Activated T-helper 1 cell treated with anti-CD3 and anti-CD28 coated beads, Interleukin-12 subunit alpha, Interleukin-12 subunit beta, Interleukin-2, Interleukin-4 antibody, amounts not matched to agents 30 ng/mL and 10 ng/mL and 1 ng/mL, durations not matched to agents 14 hours and 24 hours and 36 hours (primary cell): ENCODE data around the gene SMIM36. TPM values are rescaled to one million over a fixed set of nuclear protein-coding genes. Genes with fewer than 3 reads are reported as not detected.
"Not testable (repeated sequence)": the region's sequence is repeated elsewhere in the genome, so short reads cannot be mapped to it uniquely, and the experiment has no call there.

ENCODE experiments used
- DNase-seq: peaks from one replicate; pipeline ENCODE4 v3.0.0; 2021; ENCODE audit warnings: low spot score
- H3K27ac Mint-ChIP-seq: one replicate; pipeline ENCODE4 v1.8.0; 2021; ENCODE audit warnings: mild to moderate bottlenecking, mixed read lengths
- H3K27me3 Mint-ChIP-seq: one replicate; pipeline ENCODE4 v1.8.0; 2022; ENCODE audit warnings: mild to moderate bottlenecking, moderate library complexity, mixed read lengths; ENCODE audit not compliant: insufficient read depth
- H3K36me3 Mint-ChIP-seq: one replicate; pipeline ENCODE4 v1.8.0; 2021; ENCODE audit warnings: low read depth, mixed read lengths
- H3K4me1 Mint-ChIP-seq: one replicate; pipeline ENCODE4 v1.8.0; 2021; ENCODE audit warnings: low read depth, mixed read lengths
- H3K4me3 Mint-ChIP-seq: one replicate; pipeline ENCODE4 v1.8.0; 2021; ENCODE audit warnings: mild to moderate bottlenecking, moderate library complexity, mixed read lengths
- H3K9me3 Mint-ChIP-seq: one replicate; pipeline ENCODE4 v1.8.0; 2021; ENCODE audit warnings: mixed read lengths
- intact Hi-C: fragments of 100-400 bp; cut with micrococcal nuclease; formaldehyde crosslinking; loops from one replicate; pipeline ENCODE4 v1.15.1; 2024
- total RNA-seq: library from RNA; stranded (reverse); gene quantifications from 2 replicates; pipeline ENCODE4 v1.2.3, GENCODE V29; 2022

The SMIM36 gene
- total RNA-seq, 1 donor from 2014 or later = not detected

DNA sequence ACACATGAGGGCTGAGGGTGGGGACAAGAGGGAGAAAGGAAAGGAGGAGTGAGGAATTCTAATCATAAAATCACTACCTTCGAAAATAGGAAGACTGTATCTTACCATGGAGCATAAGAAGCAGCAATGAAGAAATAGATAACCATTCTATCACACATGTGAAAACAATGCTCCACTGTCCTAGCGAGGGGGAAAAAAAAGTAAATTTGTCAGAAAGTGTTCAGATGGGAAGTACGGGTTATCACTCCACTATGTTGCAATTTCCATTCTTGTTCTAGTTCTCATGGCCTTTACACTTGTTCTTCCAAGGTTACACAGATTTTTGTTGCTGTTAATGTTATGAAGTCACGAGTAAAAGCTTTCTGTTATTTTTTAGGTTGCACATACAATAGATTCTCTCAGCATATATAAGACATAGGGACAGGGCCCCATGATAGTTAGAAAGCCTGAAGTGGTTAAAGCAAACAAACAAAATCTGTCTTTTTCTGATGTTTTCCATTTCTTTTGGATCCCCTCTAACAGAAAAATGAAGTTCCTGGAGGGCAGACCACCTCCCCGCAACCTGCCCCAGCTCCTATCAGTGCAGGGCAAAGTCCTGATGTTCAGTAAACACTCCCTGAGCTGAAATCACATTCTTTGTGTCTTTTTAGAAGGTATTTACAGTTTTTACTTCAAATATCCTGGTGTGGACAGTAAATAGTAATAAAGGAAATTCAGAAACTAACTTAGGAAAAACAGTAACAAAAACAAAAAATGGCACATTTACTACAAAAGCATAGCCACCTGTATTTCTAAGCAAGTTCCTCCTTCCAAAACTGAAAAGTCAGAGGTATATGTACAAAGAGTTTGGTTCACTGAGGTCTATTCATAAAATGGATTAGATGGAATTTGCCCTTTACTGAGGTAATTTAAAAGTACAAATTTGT lies 103.3 kb downstream of the SMIM36 start:
- H3K27ac Mint-ChIP-seq = no peak overlapping the region
- DNase-seq = no peak
- peaks cover 45% of the 10 kb centered on the region for H3K36me3 Mint-ChIP-seq
- intact Hi-C loops = no loop called here
- no peaks in the 10 kb centered on the region for H3K9me3 Mint-ChIP-seq
- no peaks in the 10 kb centered on the region for H3K27me3 Mint-ChIP-seq
- H3K4me1 Mint-ChIP-seq = peaks cover 8% of the 10 kb centered on the region
- H3K4me3 Mint-ChIP-seq = no peak overlapping the region

DNA sequence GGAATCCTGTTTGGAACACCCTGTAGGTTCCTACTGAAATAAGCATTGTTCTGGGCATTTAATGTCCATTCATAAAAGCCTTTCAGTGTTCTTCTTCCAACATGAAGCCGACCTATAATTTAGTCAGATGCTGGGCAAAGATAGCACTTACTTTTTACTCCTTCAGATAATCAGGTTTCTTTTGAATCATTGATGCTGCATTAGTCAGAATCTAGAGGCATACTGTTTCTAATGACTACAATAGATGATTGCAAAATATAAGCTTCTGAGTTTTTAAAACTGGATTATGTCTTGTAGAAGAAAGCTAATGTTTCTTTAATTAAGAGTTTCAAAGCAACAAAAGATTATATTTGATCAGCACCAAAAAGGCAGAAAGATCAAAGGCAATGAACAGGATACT lies 105.7 kb downstream of the SMIM36 start:
- Mint-ChIP-seq H3K36me3 (peaks cover 37% of the 10 kb centered on the region), H3K27me3 (no peaks in the 10 kb centered on the region), H3K4me1 (peaks cover 8% of the 10 kb centered on the region), H3K4me3 (no peak overlapping the region), H3K27ac (no peak overlapping the region), H3K9me3 (no peaks in the 10 kb centered on the region)
- DNase-seq = no peak
- intact Hi-C loops = no loop called here

DNA sequence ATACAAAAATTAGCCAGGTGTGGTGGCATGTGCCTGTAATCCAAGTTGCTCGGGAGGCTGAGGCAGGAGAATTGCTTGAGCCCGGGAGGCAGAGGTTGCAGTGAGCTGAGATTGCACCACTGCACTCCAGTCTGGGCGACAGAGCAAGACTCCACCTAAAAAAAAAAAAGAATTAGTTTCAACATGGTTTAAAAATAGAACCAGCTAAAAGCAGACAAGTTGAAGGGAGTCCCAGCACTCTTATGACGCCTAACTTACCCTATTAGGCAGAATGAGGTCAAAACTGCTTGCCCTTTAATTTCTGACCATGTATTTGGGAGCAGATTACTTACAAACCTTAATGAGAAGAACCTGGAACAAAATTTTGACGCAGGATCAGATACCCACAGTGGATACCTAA lies 107.1 kb downstream of the SMIM36 start:
- intact Hi-C loops, H3K9me3 Mint-ChIP-seq, H3K4me3 Mint-ChIP-seq, H3K27me3 Mint-ChIP-seq, H3K4me1 Mint-ChIP-seq, H3K27ac Mint-ChIP-seq, DNase-seq: not testable (repeated sequence)
- H3K36me3 Mint-ChIP-seq = peaks cover 34% of the 10 kb centered on the region

DNA sequence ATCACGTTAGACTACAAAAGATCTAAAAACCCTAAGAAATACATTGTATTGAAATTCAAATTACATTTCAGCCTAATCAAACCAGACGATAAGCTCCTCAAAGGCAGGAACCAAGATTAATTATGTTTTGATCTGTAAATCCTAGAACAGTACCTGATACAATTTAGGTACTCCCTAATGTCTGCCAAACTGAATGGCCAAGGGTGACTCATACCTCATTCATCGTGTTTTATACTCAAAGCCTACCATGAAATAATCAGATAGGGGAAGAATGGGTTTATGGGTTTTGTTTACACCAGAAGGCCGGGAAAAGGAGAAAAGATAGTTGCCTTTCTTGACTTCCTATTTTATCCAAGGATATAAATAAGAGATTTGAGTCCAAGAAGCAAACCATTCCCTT lies 108.9 kb downstream of the SMIM36 start:
- no peak for DNase-seq
- H3K27ac Mint-ChIP-seq = no peak overlapping the region
- H3K36me3 Mint-ChIP-seq = peaks cover 29% of the 10 kb centered on the region
- H3K9me3 Mint-ChIP-seq = no peaks in the 10 kb centered on the region
- intact Hi-C loops = no loop called here
- peaks cover 1% of the 10 kb centered on the region for H3K4me1 Mint-ChIP-seq
- H3K27me3 Mint-ChIP-seq = no peaks in the 10 kb centered on the region
- H3K4me3 Mint-ChIP-seq = no peak overlapping the region

Other genes starting within 250 kb of the SMIM36 start
- 0.36 and 0.54 TPM in 2 replicates for gene HLF, start 246.5 kb downstream of the SMIM36 start, total RNA-seq
- gene MMD, start 89.6 kb downstream of the SMIM36 start, total RNA-seq = 24.1 and 24.6 TPM in 2 replicates
- not detected in 2 replicates for gene TMEM100, start 211.4 kb upstream of the SMIM36 start, total RNA-seq
- gene PCTP, start 239.6 kb upstream of the SMIM36 start, total RNA-seq = 7.7 and 8.4 TPM in 2 replicates